Measurements from ENCODE around the gene MUC2.

MUC2 gene

GRCh38 chr11:1118755-1119603, 44.3 kb downstream of the MUC2 start:
- H2AK5ac ChIP-seq (ENCODE audit: low read length), result no peak overlapping the region
- DNase-seq, result no peak
- H3K9ac ChIP-seq (ENCODE audit: low read length), result no peak overlapping the region
- H3K14ac ChIP-seq (ENCODE audit: low read length), result no peak overlapping the region
- no CpG with 5 or more reads among the region's 22 CpGs for WGBS (ENCODE audit: extremely low coverage, insufficient coverage, insufficient read length)
- no peak overlapping the region for H2BK5ac ChIP-seq (ENCODE audit: low read depth, low read length, poor library complexity)
- no peak overlapping the region for H4K8ac ChIP-seq (ENCODE audit: low read depth, low read length)
- H3K4ac ChIP-seq (ENCODE audit: low read depth, low read length), result no peak overlapping the region
- H2AFZ ChIP-seq (ENCODE audit: insufficient read depth, low read length, poor library complexity), result no peak overlapping the region
- H3K27ac ChIP-seq (ENCODE audit: low read depth, low read length), result no peak overlapping the region
- no peak overlapping the region for H4K12ac ChIP-seq (ENCODE audit: low read depth, low read length)
- H3K27me3 ChIP-seq (ENCODE audit: insufficient read depth, low read length), result no peaks in the 10 kb centered on the region
- no peaks in the 10 kb centered on the region for H3K36me3 ChIP-seq (ENCODE audit: control insufficient read depth in 1 of 2, insufficient read depth in 2 of 2, low read length in 2 of 2)
- H3K23ac ChIP-seq (ENCODE audit: low read length), result no peak overlapping the region
- no peak overlapping the region for H4K91ac ChIP-seq (ENCODE audit: low read depth, low read length)
- H3K18ac ChIP-seq (ENCODE audit: low read length), result no peak overlapping the region
- no peaks in the 10 kb centered on the region for H3K79me1 ChIP-seq (ENCODE audit: low read length)
- no peak overlapping the region for H3K4me3 ChIP-seq (ENCODE audit: low read depth, low read length)
- no peak overlapping the region for H2BK120ac ChIP-seq (ENCODE audit: insufficient read depth, low read length, poor library complexity)
- no peak overlapping the region for H2BK12ac ChIP-seq (ENCODE audit: low read length)
- no peak overlapping the region for H3K4me2 ChIP-seq (ENCODE audit: low read length)
- H3K4me1 ChIP-seq (ENCODE audit: control insufficient read depth in 1 of 2, insufficient read depth in 2 of 2, low read length in 2 of 2), result no peaks in the 10 kb centered on the region
- peaks cover 34% of the 10 kb centered on the region for H3K9me3 ChIP-seq (ENCODE audit: insufficient read depth, low read depth, low read length)
- no peaks in the 10 kb centered on the region for H3K79me2 ChIP-seq (ENCODE audit: control insufficient read depth, insufficient read depth, low read length, poor library complexity)

GRCh38 chr11:1119604-1120146, 45.0 kb downstream of the MUC2 start:
- no peak overlapping the region for H2BK12ac ChIP-seq (ENCODE audit: low read length)
- H2BK5ac ChIP-seq (ENCODE audit: low read depth, low read length, poor library complexity), result no peak overlapping the region

GRCh38 chr11:1120532-1121330, 46.1 kb downstream of the MUC2 start:
- H4K91ac ChIP-seq (ENCODE audit: low read depth, low read length), result no peak overlapping the region
- no CpG with 5 or more reads among the region's 27 CpGs for WGBS (ENCODE audit: extremely low coverage, insufficient coverage, insufficient read length)
- H2BK5ac ChIP-seq (ENCODE audit: low read depth, low read length, poor library complexity), result no peak overlapping the region
- no peak overlapping the region for H3K4ac ChIP-seq (ENCODE audit: low read depth, low read length)
- H2AK5ac ChIP-seq (ENCODE audit: low read length), result no peak overlapping the region
- H3K79me2 ChIP-seq (ENCODE audit: control insufficient read depth, insufficient read depth, low read length, poor library complexity), result no peaks in the 10 kb centered on the region
- H3K79me1 ChIP-seq (ENCODE audit: low read length), result no peaks in the 10 kb centered on the region
- H4K12ac ChIP-seq (ENCODE audit: low read depth, low read length), result no peak overlapping the region
- H3K9ac ChIP-seq (ENCODE audit: low read length), result no peak overlapping the region
- no peak overlapping the region for H3K23ac ChIP-seq (ENCODE audit: low read length)
- DNase-seq, result no peak
- no peak overlapping the region for H2BK120ac ChIP-seq (ENCODE audit: insufficient read depth, low read length, poor library complexity)
- no peak overlapping the region for H3K4me3 ChIP-seq (ENCODE audit: low read depth, low read length)
- no peaks in the 10 kb centered on the region for H3K27me3 ChIP-seq (ENCODE audit: insufficient read depth, low read length)
- H3K14ac ChIP-seq (ENCODE audit: low read length), result no peak overlapping the region
- H2AFZ ChIP-seq (ENCODE audit: insufficient read depth, low read length, poor library complexity), result no peak overlapping the region
- no peaks in the 10 kb centered on the region for H3K36me3 ChIP-seq (ENCODE audit: control insufficient read depth in 1 of 2, insufficient read depth in 2 of 2, low read length in 2 of 2)
- H3K27ac ChIP-seq (ENCODE audit: low read depth, low read length), result no peak overlapping the region
- no peak overlapping the region for H3K4me2 ChIP-seq (ENCODE audit: low read length)
- H2BK12ac ChIP-seq (ENCODE audit: low read length), result no peak overlapping the region
- H3K4me1 ChIP-seq (ENCODE audit: control insufficient read depth in 1 of 2, insufficient read depth in 2 of 2, low read length in 2 of 2), result no peaks in the 10 kb centered on the region
- H4K8ac ChIP-seq (ENCODE audit: low read depth, low read length), result no peak overlapping the region
- peaks cover 35% of the 10 kb centered on the region for H3K9me3 ChIP-seq (ENCODE audit: insufficient read depth, low read depth, low read length)
- no peak overlapping the region for H3K18ac ChIP-seq (ENCODE audit: low read length)

More at GRCh38 chr11:1119604-1120146, 45.0 kb downstream of the MUC2 start:
- H3K18ac ChIP-seq (ENCODE audit: low read length), result no peak overlapping the region
- H3K14ac ChIP-seq (ENCODE audit: low read length), result no peak overlapping the region
- WGBS (ENCODE audit: extremely low coverage, insufficient coverage, insufficient read length), result no CpG with 5 or more reads among the region's 17 CpGs
- H3K9me3 ChIP-seq (ENCODE audit: insufficient read depth, low read depth, low read length), result peaks cover 33% of the 10 kb centered on the region
- no peak overlapping the region for H3K23ac ChIP-seq (ENCODE audit: low read length)
- H2AFZ ChIP-seq (ENCODE audit: insufficient read depth, low read length, poor library complexity), result no peak overlapping the region
- H4K8ac ChIP-seq (ENCODE audit: low read depth, low read length), result no peak overlapping the region
- H3K36me3 ChIP-seq (ENCODE audit: control insufficient read depth in 1 of 2, insufficient read depth in 2 of 2, low read length in 2 of 2), result no peaks in the 10 kb centered on the region
- H3K4me2 ChIP-seq (ENCODE audit: low read length), result no peak overlapping the region
- H2AK5ac ChIP-seq (ENCODE audit: low read length), result no peak overlapping the region
- H3K27ac ChIP-seq (ENCODE audit: low read depth, low read length), result no peak overlapping the region
- no peak overlapping the region for H3K4ac ChIP-seq (ENCODE audit: low read depth, low read length)
- H3K4me3 ChIP-seq (ENCODE audit: low read depth, low read length), result no peak overlapping the region
- no peaks in the 10 kb centered on the region for H3K27me3 ChIP-seq (ENCODE audit: insufficient read depth, low read length)
- H4K12ac ChIP-seq (ENCODE audit: low read depth, low read length), result no peak overlapping the region
- no peak overlapping the region for H3K9ac ChIP-seq (ENCODE audit: low read length)
- no peak overlapping the region for H4K91ac ChIP-seq (ENCODE audit: low read depth, low read length)
- no peak for DNase-seq
- H3K79me1 ChIP-seq (ENCODE audit: low read length), result no peaks in the 10 kb centered on the region
- H2BK120ac ChIP-seq (ENCODE audit: insufficient read depth, low read length, poor library complexity), result no peak overlapping the region
- no peaks in the 10 kb centered on the region for H3K4me1 ChIP-seq (ENCODE audit: control insufficient read depth in 1 of 2, insufficient read depth in 2 of 2, low read length in 2 of 2)
- no peaks in the 10 kb centered on the region for H3K79me2 ChIP-seq (ENCODE audit: control insufficient read depth, insufficient read depth, low read length, poor library complexity)

- no peaks in the 10 kb centered on the region for H3K79me1 ChIP-seq (ENCODE audit: low read length)
- H3K36me3 ChIP-seq (ENCODE audit: control insufficient read depth in 1 of 2, insufficient read depth in 2 of 2, low read length in 2 of 2), result no peaks in the 10 kb centered on the region
- H3K4me2 ChIP-seq (ENCODE audit: low read length), result no peak overlapping the region
- H4K8ac ChIP-seq (ENCODE audit: low read depth, low read length), result no peak overlapping the region
- no peak overlapping the region for H4K91ac ChIP-seq (ENCODE audit: low read depth, low read length)
- no peak overlapping the region for H4K12ac ChIP-seq (ENCODE audit: low read depth, low read length)
- no peak overlapping the region for H3K27ac ChIP-seq (ENCODE audit: low read depth, low read length)
- DNase-seq, result no peak
- WGBS (ENCODE audit: extremely low coverage, insufficient coverage, insufficient read length), result no CpG with 5 or more reads among the region's 19 CpGs
- H3K9me3 ChIP-seq (ENCODE audit: insufficient read depth, low read depth, low read length), result peaks cover 40% of the 10 kb centered on the region
- no peak overlapping the region for H2AK5ac ChIP-seq (ENCODE audit: low read length)
- no peak overlapping the region for H3K18ac ChIP-seq (ENCODE audit: low read length)
- no peak overlapping the region for H3K9ac ChIP-seq (ENCODE audit: low read length)
- no peaks in the 10 kb centered on the region for H3K27me3 ChIP-seq (ENCODE audit: insufficient read depth, low read length)
- no peaks in the 10 kb centered on the region for H3K4me1 ChIP-seq (ENCODE audit: control insufficient read depth in 1 of 2, insufficient read depth in 2 of 2, low read length in 2 of 2)
- no peak overlapping the region for H2AFZ ChIP-seq (ENCODE audit: insufficient read depth, low read length, poor library complexity)
- no peak overlapping the region for H2BK5ac ChIP-seq (ENCODE audit: low read depth, low read length, poor library complexity)
- H2BK120ac ChIP-seq (ENCODE audit: insufficient read depth, low read length, poor library complexity), result no peak overlapping the region
- H3K79me2 ChIP-seq (ENCODE audit: control insufficient read depth, insufficient read depth, low read length, poor library complexity), result no peaks in the 10 kb centered on the region
- no peak overlapping the region for H3K23ac ChIP-seq (ENCODE audit: low read length)
- H3K4me3 ChIP-seq (ENCODE audit: low read depth, low read length), result no peak overlapping the region
- H3K14ac ChIP-seq (ENCODE audit: low read length), result no peak overlapping the region
- no peak overlapping the region for H3K4ac ChIP-seq (ENCODE audit: low read depth, low read length)
- no peak overlapping the region for H2BK12ac ChIP-seq (ENCODE audit: low read length)
Measured at GRCh38 chr11:1121331-1121812, 46.7 kb downstream of the MUC2 start.
